Ammon's horn (tissue), 1 donor: Measurements from ENCODE around the gene ANXA2R.
A peak's percentile ranks its signal among the peaks of the same experiment; 100 is the strongest.
"Not testable (repeated sequence)": the region's sequence is repeated elsewhere in the genome, so short reads cannot be mapped to it uniquely, and the experiment has no call there.

Experiments
- DNase-seq: peaks from one replicate; pipeline ENCODE4 v3.0.0-alpha.2; 2016; ENCODE audit warnings: low spot score

ANXA2R gene

GRCh38 chr5:43040287-43041098 is at the start of gene ANXA2R:
Gene ANXA2R, minus strand, starts transcription at chr5:43040319. Its CDS starts 273 bp downstream, at chr5:43040046.
- peak; percentile 89 for DNase-seq

- DNase-seq: not testable (repeated sequence)
Measured at GRCh38 chr5:43086118-43086908, 46.2 kb upstream of the ANXA2R start.

- DNase-seq: no peak
Measured at GRCh38 chr5:43085453-43085852, 45.3 kb upstream of the ANXA2R start.

GRCh38 chr5:43084468-43084867 is 44.3 kb upstream of the ANXA2R start:
- not testable (repeated sequence) for DNase-seq

- not testable (repeated sequence) for DNase-seq
Measured at GRCh38 chr5:43081345-43081744, 41.2 kb upstream of the ANXA2R start.

- DNase-seq: no peak
Measured at GRCh38 chr5:43078956-43079355, 38.8 kb upstream of the ANXA2R start.

GRCh38 chr5:43077446-43078191 is 37.5 kb upstream of the ANXA2R start:
- DNase-seq: not testable (repeated sequence)

GRCh38 chr5:43075319-43076293 is 35.5 kb upstream of the ANXA2R start:
- no peak for DNase-seq

GRCh38 chr5:43074987-43075318 is 34.8 kb upstream of the ANXA2R start:
- no peak for DNase-seq

- DNase-seq: peak; percentile 15
Measured at GRCh38 chr5:43073597-43074546, 33.8 kb upstream of the ANXA2R start.

- not testable (repeated sequence) for DNase-seq
Measured at GRCh38 chr5:43069401-43069720, 29.2 kb upstream of the ANXA2R start.

GRCh38 chr5:43068037-43068436 is 27.9 kb upstream of the ANXA2R start:
- no peak for DNase-seq

- DNase-seq: peak; percentile 92
Measured at GRCh38 chr5:43066799-43067741, 27.0 kb upstream of the ANXA2R start.

- DNase-seq: peak; percentile 80
Measured at GRCh38 chr5:43065948-43066798, 26.1 kb upstream of the ANXA2R start.

GRCh38 chr5:43065387-43065947 is 25.3 kb upstream of the ANXA2R start:
- peak; percentile 20 for DNase-seq

- no peak for DNase-seq
Measured at GRCh38 chr5:43063721-43064171, 23.6 kb upstream of the ANXA2R start.

GRCh38 chr5:43061352-43062075 is 21.4 kb upstream of the ANXA2R start:
- no peak for DNase-seq
